HG02571 (cell line): ENCODE data around the gene ADPRHL1.
A peak's percentile ranks its signal among the peaks of the same experiment; 100 is the strongest.
"Not testable (repeated sequence)": the region's sequence is repeated elsewhere in the genome, so short reads cannot be mapped to it uniquely, and the experiment has no call there.

ENCODE experiments used
- ATAC-seq: cut with Tn5 transposase; IDR thresholded peaks from one replicate; pipeline ENCODE4 v1.9.1; 2021; ENCODE audit warnings: mild to moderate bottlenecking, moderate library complexity; ENCODE audit not compliant: unreplicated experiment

The ADPRHL1 gene

GRCh38 chr13:113403255-113404104 is 49.8 kb downstream of the ADPRHL1 start:
- no peak for ATAC-seq

GRCh38 chr13:113402471-113403254 is 50.6 kb downstream of the ADPRHL1 start:
- ATAC-seq = no peak

GRCh38 chr13:113401452-113402415 is 51.6 kb downstream of the ADPRHL1 start:
- no peak for ATAC-seq

- no peak for ATAC-seq
These were observed 52.5 kb downstream of the ADPRHL1 start for GRCh38 chr13:113400621-113401451.

GRCh38 chr13:113399755-113400149 is 53.5 kb downstream of the ADPRHL1 start:
- ATAC-seq = no peak

- no peak for ATAC-seq
These were observed 54.1 kb downstream of the ADPRHL1 start for GRCh38 chr13:113398963-113399754.

- no peak for ATAC-seq
These were observed 55.5 kb downstream of the ADPRHL1 start for GRCh38 chr13:113397608-113398425.

GRCh38 chr13:113394339-113394640 is 59.0 kb downstream of the ADPRHL1 start:
- no peak for ATAC-seq

- ATAC-seq = peak; percentile 95
These were observed 59.5 kb downstream of the ADPRHL1 start for GRCh38 chr13:113393563-113394338.

GRCh38 chr13:113393226-113393562 is 60.1 kb downstream of the ADPRHL1 start:
- no peak for ATAC-seq

- no peak for ATAC-seq
These were observed 62.3 kb downstream of the ADPRHL1 start for GRCh38 chr13:113390874-113391497.

- ATAC-seq = not testable (repeated sequence)
These were observed 63.7 kb downstream of the ADPRHL1 start for GRCh38 chr13:113389586-113389985.

- no peak for ATAC-seq
These were observed 65.9 kb downstream of the ADPRHL1 start for GRCh38 chr13:113387396-113387795.

GRCh38 chr13:113383089-113383488 is 70.2 kb downstream of the ADPRHL1 start:
- no peak for ATAC-seq

- not testable (repeated sequence) for ATAC-seq
These were observed 70.7 kb downstream of the ADPRHL1 start for GRCh38 chr13:113382542-113382941.

GRCh38 chr13:113378825-113379224 is 74.5 kb downstream of the ADPRHL1 start:
- no peak for ATAC-seq

GRCh38 chr13:113374511-113375175 is 78.6 kb downstream of the ADPRHL1 start:
- no peak for ATAC-seq
